EH (cell line): ENCODE measurements around the gene CDH23.

Source experiments
- DNase-seq: peaks from one replicate; pipeline ENCODE4 v3.0.0-alpha.2; 2015; ENCODE audit warnings: low read depth

CDH23 gene

GRCh38 chr10:71392791-71393781 is 3.6 kb upstream of the CDH23 start:
- no peak for DNase-seq

- no peak for DNase-seq
These were observed 2.8 kb upstream of the CDH23 start for GRCh38 chr10:71393841-71394475.

DNA sequence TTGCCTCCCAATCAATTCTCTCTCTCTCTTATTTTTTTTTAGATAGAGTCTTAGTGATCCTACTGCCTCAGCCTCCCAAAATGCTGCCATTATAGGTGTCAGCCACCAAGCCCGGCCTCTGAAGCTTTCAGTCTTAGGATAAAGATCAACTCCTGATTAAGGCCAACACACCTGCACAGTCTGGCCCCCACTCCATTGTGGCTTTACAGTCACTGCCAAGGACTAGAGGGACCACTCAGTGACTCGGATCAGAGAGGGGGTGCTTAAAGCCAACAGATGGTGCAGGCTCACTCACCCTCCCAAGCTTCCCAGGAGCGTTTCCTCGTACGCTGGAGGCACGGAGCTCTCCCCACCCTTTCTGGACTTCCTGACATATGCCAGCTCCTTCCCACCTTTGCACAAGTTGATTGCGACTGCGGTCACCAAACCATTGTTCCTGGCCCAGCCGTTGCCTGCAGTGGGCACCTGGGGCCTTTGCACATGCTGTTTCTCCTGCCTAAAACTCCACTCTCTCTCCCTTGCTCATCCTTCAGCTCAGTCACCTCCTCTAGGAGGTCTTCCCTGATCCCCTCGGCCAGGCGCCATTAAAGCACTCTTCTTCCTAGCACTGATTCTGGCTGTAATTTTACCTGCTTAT is 1.7 kb upstream of the CDH23 start:
- DNase-seq = no peak

- no peak for DNase-seq
These were observed 1.1 kb upstream of the CDH23 start for GRCh38 chr10:71395621-71396020.

DNA sequence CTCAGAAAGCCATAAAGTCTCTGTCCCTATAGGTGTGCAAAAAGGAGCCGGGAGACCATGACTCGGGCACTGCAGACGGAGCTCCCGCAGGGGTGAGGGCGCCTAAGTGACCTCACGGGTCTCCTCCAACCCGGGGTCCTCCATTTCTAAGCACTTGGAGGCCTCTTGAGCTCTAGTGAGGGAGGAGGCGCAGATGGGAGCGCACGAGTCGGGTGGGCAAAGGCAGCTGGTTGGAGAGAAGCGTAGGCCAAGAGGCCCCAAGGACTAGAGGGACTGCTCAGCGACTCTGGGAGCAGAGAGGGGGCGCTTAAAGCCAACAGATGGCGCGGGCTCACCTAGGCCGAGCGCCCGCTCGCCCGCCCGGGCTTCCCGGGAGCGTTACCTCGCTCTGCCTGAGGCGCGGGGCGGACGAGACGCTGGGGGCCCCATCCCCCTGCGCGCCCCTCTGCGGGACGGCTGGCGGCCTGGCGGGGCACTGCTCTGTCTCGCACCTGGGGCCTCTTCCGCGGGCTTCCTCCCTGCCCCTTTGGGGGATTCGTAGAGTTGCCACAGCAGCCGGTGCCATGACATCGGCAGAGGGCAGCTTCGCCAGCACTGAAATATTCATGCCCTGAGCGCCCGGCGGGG is 523 bp upstream of the CDH23 start:
- peak; percentile 8 for DNase-seq

GRCh38 chr10:71397296-71398212 is 834 bp downstream of the CDH23 start:
- no peak for DNase-seq

GRCh38 chr10:71398976-71399375 is 2.3 kb downstream of the CDH23 start:
- DNase-seq = no peak

GRCh38 chr10:71399946-71400345 is 3.2 kb downstream of the CDH23 start:
- DNase-seq = no peak

DNA sequence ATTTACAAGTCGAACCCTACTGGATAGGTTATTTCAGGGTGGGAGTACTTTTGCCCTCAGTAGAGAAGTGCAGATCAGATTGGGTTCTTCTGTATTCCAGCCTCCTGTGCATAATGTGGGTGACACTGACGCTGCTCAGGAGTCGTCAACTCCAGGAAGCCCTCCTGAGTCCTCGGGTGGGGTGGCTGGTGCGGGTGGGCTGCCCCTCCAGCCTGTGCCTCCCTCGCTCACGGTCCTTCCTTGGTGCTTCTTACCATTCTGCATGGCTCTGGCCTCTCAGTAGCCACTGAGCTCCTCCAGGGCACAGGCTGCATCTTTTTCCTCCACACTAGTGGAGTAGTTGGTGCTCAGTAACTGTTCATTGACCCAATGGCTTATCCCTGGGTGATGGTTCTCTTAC is 4.3 kb downstream of the CDH23 start:
- DNase-seq = no peak

- DNase-seq = no peak
These were observed 5.3 kb downstream of the CDH23 start for GRCh38 chr10:71402005-71402404.

- DNase-seq = no peak
These were observed 8.0 kb downstream of the CDH23 start for GRCh38 chr10:71404503-71405295.

DNA sequence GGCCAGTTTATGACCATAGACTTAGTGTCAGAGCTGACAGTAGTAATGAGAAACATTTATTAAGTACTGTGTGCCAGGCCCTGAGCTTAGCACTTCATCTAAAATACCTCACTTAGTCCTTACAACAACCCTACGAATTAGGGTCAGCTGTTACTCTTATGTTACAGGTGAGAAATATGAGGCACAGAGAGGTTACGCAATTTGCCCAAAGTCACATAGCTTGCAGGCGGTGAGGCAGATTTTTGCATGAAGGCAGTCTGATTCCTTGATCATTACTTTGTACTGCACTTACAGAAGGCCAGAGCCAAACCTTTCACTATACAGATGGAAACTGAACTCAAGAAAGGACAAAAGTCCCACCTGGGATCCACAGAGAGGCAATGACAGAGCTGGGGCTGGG is 10.2 kb downstream of the CDH23 start:
- no peak for DNase-seq

- DNase-seq = no peak
These were observed 11.9 kb downstream of the CDH23 start for GRCh38 chr10:71408436-71409225.

DNA sequence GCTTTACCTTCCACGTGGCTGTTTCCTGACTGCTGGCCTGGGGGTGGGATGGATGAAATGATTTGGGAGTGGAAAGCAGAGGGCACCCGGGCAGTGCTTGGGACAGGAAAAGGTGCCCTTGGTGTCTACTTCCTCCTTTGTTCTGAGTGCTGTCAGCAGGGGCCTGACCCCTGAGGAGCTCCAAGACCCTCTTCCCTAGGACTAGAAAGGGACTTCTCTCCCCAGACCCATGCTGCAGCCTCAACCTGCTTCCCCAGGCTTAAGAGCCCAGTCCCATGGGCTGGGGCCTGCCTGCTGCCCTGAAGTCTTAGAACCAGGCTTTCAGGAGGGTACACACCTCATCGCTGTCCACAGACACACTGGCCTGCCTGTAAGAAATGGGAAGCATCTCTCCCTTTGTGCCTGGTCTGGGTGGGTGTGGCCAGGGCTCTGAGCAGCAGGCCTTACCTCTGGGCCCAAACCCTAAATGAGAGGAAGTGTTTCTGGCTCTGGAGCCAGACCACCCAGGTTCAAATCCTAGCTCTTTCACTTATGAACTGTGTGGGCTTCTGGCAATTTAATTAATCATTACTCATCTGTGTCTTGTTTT is 12.9 kb downstream of the CDH23 start:
- DNase-seq = no peak

- no peak for DNase-seq
These were observed 16.9 kb downstream of the CDH23 start for GRCh38 chr10:71413581-71413980.

DNA sequence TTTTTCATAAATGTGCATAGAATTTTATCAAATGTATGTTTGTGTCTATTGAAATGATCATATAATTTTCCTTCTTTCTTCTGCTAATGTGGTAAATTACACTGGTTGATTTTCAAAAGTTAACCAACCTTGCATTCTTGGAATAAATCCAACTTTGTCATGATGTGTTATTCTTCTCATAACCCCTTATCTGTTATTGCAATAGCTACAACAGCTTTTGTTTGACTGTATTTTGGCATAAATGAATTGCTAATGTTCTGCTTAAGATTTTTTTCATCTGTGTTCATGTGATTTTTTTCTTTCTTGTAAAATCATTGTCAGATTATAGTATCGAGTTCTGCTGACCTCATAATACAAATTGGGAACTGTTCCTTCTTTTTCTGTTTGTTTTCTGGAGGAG is 17.6 kb downstream of the CDH23 start:
- no peak for DNase-seq

DNA sequence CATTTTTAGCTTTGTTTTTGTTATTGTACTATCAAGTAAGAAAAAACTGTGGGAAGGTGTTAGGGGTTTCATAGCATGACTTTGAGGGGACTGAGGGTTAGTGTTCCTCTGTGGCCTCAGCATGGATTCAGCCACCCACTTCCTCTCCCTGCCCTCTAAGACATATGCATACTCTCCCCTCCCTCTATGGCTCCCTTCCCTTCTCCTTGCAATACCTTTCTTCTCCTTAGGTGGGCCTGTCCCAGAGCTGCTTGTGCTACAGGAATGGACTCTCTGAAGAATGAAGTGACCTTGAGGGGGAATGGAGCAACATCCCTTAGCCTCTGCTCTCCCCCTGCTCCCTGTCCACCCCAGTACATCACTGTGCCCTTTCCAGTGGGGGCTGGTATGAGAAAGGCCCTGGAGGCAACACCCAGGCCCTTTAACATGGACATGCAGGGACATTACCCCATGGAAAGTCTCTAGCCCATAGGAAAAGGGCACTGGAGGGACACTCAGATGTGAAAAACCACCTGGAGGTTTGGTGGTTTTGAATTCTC is 22.4 kb downstream of the CDH23 start:
- no peak for DNase-seq

DNA sequence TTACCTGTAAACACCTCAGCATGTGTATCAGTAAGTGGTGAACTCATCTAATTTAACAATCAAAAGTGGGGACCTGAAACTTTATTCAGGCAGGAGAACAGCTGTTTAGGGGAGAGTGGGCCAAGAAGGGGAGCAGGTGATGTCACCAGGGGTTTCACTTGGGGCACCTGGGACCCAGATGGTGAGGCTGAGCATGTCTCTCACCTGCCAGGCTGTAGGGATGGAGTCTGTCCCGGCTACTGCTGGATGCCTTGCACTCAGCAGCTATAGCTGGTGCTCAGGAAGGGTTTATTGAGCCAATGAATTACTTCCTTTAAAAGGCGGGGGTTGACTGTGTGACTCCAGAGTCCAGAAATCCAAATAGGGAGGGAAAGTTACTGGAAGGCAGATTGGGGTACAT is 23.0 kb downstream of the CDH23 start:
- DNase-seq = no peak

GRCh38 chr10:71421075-71421434 is 24.3 kb downstream of the CDH23 start:
- DNase-seq = no peak
